Measurements from ENCODE around the gene POC1B.

The POC1B gene

DNA sequence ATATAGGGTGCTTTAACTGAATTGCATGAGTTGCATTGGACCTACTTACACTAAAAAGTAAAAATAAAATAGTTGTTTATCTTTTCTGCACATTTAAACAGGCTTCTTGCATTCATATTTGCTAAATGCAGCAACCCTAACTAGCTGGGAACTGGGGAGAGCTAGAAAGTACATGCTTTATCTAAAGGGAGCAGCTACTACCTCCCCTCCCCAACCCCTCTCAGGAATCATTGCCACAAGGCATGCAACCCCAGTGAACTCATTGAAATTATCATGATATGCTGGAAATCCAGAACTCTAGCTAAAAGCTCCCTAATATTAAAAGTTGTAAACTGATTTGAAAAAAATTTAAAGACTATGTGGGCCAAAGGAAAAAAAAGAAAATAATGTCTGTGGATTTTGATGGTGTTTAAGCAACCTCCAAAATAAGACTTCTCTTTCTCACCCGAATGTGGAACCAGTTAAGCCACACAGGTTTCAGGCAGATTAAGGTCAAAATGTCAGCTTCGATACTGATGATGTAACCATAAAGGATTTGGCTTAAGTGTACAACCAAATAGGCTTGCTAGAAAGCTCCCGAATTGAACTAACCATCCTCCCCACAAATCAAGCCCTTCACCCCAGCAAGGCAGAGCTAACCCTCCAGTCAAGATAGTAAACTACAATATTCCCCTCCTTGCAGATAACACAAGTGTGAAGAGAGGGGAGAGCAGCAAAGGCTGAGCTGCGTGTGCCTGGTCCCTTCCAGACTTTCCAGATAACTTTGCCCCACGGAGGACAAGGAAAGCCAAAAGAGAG is 13.8 kb upstream of the POC1B start:
- in situ Hi-C loops (cut with HindIII; ENCODE audit: low sequenced_read_pairs) = no loop called here

DNA sequence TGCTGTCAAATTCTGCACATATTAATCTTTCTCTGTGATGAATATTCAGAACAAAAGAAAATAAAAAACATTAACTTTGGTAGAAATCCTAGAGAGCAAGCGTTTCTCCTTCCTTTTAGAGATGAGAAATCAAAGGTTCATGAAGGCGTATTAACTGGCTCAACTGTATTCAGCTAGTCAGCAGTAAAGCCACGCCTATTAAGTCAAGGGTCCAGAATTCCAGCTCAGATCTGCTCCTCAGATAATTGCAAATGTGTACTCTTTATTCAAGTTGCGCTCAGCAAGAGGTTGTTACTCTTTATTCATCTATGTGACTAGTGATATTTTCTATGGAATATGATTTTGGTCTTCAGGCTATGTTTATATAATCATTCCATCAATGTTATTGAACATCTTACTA is 13.1 kb upstream of the POC1B start:
- in situ Hi-C loops (cut with HindIII; ENCODE audit: low sequenced_read_pairs) = no loop called here

DNA sequence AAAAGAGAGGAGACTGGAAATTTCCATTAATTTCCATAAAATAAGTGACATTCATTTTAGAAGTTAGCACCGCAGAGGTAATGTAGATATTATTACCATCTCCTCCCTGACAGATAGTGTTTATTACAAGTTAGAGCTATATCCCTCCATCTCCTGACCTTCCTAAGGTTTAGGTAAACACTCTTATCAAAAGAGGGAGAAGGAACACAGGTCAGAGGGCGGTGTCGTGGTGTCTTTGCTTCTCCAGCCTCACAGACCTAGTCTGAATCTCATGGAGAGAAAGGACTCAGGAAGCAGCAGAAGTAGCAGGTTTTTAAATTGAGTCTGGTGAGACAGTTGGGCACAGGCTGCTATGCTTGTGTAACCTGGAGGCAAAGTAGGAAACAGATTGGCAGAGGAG is 11.5 kb upstream of the POC1B start:
- in situ Hi-C loops (cut with HindIII; ENCODE audit: low sequenced_read_pairs) = no loop called here

DNA sequence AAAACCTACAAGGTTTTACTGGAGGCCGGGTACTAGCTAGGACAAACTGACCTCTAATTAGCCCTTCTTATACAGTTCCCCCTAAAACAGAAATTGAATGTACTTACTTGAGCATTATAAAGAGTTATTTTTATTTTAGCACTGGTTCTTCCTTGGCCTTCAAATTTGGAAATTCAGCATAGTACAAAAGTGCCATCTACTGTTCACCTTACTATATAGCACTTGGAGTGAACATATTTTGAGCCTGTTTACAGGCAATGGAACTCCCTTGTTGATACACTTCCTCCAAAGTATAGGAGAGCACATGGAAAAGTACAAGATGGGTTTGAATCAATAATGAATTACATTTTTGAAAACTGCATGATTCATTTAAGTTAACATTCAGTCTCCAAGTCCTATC is 3.9 kb upstream of the POC1B start:
- in situ Hi-C loops (cut with HindIII; ENCODE audit: low sequenced_read_pairs) = loop anchor here (5.0 kb wide), 1 partner anchor 57 kb away; no protein-coding TSS in a partner anchor

DNA sequence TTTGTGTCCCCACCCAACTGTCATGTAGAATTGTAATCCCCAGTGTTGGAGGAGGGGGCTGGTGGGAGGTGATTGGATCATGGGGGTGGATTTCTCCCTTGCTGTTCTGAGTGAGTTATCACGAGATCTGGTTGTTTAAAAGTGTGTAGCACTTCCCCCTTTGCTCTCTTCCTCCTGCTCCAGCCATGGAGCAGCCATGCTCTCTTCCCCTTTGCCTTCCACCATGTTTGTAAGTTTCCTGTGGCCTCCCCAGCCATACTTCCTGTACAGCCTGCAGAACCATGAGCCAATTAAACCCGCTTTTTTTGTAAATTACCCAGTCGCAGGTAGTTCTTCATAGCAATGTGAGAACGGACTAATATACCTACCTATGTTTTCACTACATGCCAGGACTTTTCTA is 2.6 kb upstream of the POC1B start:
- in situ Hi-C loops (cut with HindIII; ENCODE audit: low sequenced_read_pairs) = loop anchor here (5.0 kb wide), 1 partner anchor 56 kb away; no protein-coding TSS in a partner anchor

DNA sequence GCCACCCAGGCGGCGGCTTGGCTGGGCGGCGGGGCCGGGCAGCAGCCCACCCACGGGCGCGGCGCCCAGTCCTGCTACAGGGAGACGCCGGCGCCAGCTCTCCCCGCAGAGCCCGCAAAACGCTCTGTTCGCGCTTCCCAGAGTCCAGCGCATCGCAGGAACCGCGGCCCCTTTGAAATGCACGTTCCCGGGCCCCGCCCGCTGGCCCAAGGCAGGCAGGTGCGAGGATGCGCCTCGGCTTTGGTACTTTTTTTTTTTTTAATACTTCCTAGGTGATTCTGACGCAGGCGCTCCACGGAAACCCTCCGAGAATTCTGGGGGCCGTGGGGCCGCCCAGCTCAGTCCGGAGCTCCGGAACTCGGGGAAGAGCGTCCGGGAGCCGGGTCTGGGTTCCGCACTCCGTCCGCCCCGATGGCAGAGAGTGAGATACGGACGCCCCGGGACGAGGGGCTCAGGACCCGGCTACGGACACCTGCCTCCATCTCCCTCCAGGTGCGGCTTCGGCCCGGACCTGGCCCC is 483 bp downstream of the POC1B start:
- in situ Hi-C loops (cut with HindIII; ENCODE audit: low sequenced_read_pairs) = loop anchor here (5.0 kb wide), 1 partner anchor 53 kb away; no protein-coding TSS in a partner anchor

DNA sequence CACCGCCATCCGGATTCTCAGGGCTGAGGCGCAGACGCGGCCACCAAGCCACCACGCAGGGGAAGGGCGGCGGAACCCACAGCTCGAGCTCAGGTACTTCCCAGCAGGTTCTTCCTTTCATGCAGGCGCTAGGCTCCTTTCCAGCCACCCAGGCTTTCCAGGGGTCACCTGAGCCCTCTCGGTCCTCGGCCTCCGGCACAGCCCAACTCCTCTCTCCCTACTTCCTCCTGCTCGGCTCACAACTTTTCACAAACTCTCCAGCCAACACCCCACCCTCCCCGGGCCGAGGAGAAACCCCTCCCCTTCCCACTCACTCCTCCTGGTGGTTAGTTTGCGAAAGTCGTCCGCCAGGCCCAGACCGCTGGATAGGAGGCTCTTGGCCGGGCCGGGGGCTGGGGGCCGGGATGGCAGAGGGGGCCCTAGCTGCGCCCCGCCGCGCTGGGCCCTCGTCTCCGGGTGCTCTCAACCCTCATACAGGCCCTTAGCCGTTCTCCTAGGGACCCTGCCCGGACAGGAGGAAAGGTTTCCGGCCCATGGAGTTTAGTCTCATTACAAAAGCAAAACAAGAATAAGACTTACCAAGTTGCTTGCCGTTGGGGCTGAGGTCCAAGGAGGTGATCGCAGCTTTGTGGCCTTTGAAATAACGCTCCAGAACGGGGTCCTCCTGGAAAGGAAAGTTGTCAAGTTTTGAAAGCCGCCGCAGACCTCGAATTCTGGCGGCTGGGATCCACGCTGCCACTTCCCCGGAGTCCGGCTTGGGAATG is 1.1 kb downstream of the POC1B start, which contains the start of gene GALNT4:
Gene GALNT4 (minus strand): TSS at position 256 of the 764 bp plus-strand sequence. CDS start 247 bp downstream, at position 9.
- in situ Hi-C loops (cut with HindIII; ENCODE audit: low sequenced_read_pairs) = loop anchor here (5.0 kb wide), 1 partner anchor 52 kb away; no protein-coding TSS in a partner anchor

DNA sequence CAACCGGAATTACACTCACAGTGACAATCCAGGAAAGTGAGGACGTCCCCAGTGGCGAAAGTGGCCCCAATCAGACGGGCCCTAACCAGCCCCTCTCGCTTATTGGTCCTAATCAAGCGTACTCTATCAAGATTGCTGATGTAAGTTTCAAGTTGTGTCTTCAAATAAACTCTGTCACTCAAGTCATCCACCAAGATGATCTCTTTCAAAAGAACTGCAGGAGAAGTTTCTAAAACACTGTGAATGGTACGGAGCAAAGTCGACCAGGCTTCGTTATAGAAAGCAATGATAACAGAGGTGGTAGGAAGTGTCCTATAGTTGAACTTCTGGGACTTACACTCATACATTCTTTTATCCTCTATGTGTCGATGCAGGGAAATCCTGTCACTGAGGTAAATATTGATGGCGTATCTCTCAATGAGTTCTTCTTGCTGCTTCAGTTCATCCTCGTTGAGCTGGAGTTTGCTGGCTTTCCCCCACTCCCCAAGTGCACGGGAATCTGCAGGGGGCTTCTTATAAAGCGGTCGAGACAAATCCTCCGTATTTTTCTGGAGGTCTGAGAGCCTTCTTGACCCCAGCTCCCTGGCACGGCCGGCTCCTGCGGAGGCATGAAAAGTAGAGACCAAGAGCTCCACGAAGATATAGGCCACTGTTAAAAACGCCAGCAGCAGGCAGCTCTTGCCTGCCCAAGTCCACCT is 1.9 kb downstream of the POC1B start:
- in situ Hi-C loops (cut with HindIII; ENCODE audit: low sequenced_read_pairs) = no loop called here

DNA sequence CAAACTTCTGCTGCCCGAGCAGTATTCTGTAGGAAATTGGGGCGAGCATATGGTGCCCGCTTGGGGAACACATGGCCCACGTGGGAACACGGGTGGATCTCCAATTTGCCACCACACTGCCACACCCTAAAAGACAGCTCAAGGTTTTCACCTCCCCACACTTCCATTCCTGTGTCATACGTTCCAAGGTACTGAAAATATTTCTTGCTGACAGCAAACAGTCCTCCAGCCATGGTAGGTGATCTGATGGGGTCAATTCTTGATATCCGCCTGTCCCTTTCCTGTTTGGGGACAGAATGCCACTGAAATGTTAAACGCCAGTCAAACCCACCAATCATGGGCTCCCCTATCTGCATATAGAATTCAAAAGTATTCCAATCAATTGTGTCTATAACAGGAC is 2.5 kb downstream of the POC1B start:
- in situ Hi-C loops (cut with HindIII; ENCODE audit: low sequenced_read_pairs) = no loop called here

DNA sequence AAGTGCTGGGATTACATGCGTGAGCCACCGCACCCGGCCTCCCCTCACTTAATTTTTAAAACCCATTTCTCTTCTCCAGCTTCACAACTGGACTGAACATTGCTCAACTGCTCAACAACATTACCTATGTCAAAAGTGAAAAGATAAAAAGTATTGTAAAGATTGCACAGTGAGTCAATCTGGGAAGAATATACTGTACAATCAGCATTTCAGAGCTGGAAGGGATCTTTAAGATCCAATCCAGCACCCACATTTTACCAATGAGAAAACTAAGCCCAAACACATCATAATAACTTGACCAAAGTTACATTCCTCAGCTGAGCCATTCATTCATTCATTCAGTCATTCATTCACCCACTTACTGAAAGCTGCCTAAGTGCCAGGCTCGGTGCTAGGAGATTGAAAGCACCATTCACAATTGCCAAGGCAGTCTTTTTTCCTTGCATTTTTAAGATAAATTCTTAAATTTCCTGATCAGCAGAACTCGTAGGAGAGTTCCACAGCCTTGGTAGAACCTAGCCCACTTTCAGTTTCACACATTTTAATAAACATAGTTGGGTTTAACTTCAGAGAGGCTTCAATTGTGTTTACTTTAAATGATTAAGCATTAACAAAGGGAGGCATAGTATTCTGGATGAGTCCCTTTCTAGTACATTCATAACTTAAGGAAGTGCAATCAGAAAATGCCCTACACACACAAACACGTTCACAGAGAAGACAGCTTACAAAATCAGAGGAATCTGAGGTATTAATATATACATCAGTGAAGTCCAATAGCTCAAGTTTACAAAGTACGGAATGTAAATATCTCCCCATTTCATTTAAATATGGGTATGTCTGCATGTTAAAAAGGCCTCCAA is 4.3 kb downstream of the POC1B start:
- in situ Hi-C loops (cut with HindIII; ENCODE audit: low sequenced_read_pairs) = no loop called here

DNA sequence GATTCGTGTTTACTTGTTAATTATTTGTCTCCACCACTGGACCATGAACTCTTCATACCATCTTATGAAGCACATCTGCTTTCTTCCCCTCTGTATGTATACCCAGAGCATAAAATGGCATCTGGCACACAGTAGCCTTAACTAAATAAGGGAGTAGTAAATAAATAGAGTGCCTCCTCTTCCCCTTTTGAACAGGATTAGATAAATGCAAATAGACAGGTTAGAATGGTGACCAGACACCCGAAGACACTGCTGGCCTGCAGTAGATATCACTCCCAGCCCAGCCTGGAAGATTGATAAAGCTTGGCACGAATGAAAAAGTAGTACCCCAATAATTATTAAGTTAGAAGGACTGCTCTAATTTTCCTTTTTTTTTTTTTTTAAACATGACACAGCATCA is 8.1 kb downstream of the POC1B start:
- in situ Hi-C loops (cut with HindIII; ENCODE audit: low sequenced_read_pairs) = no loop called here

DNA sequence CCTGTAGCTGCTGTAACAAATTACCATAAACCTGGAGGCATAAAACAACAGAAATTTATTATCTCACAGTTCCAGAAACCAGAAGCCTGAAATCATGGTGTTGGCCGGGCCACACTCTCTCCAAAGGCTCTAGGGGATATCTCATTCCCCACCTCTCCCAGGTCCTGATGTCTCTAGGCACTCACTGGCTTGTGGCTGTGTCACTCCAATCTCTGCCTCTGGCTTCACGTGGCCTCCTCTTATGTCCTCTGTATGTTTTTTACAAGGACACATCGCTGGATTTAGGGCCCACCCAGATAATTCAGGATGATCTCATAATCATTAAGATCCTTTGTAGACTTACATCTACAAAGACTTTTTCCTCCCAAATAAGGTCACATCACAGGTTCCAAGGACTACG is 9.2 kb downstream of the POC1B start:
- in situ Hi-C loops (cut with HindIII; ENCODE audit: low sequenced_read_pairs) = no loop called here

DNA sequence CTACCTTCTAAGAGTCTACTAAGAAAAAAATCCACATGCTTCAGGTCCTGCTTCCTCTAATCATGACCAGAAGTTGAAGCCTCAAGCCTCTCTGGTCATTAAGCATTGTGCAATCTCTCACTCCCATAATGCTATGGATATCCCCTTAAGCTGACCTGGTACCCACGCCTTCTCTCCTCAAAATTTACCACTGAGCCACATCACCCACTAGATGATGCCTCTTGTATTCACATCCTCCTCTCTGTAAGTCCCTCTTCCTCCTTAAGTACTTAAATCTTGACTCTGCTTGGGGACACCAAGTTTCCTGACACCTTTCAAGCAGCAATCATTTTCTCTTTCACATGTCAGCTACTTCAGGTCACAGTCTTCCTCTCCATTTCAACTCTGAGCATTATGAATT is 11.1 kb downstream of the POC1B start:
- in situ Hi-C loops (cut with HindIII; ENCODE audit: low sequenced_read_pairs) = no loop called here

DNA sequence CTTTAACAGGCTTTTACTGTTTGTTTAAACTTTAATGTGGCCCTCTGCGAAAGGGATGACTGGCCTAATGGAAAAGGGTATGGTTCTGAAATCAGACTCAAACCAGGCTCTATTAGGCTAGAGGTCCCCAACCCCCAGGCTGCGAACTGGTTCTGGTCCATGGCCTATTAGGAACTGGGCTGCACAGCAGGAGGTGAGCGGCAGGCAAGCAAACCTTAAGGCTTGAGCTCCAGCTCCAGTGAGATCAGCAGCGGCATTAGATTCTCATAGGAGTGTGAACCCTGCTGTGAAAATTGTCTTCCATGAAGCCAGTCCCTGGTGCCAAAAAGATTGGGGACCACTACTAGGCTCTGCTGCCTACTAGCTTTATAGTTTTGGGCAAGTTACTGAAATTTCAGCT is 12.3 kb downstream of the POC1B start:
- in situ Hi-C loops (cut with HindIII; ENCODE audit: low sequenced_read_pairs) = no loop called here

DNA sequence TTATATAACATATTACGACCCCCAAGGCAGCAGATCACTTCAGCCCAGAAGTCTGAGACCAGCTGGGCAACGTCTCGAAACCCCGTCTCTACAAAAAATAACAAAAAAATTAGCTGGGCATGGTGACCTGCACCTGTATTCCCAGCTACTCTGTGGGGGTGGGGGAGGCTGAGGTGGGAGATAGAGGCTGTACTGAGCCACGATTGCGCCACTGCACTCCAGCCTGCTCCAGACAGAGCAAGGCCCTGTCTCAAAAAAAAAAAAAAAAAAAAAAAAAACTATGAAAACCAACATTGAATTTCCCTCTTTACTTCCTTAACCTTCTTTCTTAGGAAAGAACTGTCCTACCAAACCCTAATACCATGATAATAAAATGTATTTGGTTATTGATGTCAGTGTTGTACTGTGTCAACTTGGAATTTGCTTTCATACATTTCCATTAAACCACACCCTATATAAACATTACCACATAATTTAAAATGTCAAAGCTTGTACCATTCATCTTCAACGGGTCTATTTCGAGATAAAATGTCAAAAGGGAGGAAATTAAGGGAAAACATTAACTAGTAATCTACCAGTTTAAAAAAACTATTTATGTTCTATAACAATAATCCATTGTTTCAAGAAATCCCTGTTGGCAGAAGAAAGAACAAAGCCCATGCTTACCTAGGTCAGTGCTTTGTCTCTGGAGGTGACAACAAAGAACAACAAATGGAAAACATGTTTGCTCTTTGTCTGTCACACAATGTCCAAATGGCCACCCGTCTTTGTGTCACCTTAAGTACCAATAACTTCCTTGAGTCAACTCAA is 18.6 kb downstream of the POC1B start:
- in situ Hi-C loops (cut with HindIII; ENCODE audit: low sequenced_read_pairs) = loop anchor here (5.0 kb wide), 1 partner anchor 70 kb away; no protein-coding TSS in a partner anchor

DNA sequence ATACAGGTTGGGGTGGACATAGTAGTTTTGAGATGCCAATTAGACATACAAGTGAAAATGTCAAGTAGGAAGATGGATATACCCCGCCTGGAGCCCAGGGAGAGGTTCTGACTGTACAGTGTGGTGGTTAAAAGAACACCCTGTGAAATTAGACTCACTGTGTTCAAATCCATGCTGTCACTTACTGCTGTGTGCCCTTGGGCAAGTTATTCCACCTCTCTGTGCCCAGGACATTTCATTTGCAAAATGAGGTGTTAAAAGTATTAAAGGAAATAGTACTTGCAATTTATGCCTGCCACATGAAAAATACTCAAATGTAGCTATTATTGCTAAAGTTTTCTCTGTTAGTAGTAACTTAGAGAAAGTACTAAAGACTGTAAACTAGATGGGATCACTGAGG is 19.8 kb downstream of the POC1B start:
- in situ Hi-C loops (cut with HindIII; ENCODE audit: low sequenced_read_pairs) = loop anchor here (5.0 kb wide), 1 partner anchor 71 kb away; no protein-coding TSS in a partner anchor

DNA sequence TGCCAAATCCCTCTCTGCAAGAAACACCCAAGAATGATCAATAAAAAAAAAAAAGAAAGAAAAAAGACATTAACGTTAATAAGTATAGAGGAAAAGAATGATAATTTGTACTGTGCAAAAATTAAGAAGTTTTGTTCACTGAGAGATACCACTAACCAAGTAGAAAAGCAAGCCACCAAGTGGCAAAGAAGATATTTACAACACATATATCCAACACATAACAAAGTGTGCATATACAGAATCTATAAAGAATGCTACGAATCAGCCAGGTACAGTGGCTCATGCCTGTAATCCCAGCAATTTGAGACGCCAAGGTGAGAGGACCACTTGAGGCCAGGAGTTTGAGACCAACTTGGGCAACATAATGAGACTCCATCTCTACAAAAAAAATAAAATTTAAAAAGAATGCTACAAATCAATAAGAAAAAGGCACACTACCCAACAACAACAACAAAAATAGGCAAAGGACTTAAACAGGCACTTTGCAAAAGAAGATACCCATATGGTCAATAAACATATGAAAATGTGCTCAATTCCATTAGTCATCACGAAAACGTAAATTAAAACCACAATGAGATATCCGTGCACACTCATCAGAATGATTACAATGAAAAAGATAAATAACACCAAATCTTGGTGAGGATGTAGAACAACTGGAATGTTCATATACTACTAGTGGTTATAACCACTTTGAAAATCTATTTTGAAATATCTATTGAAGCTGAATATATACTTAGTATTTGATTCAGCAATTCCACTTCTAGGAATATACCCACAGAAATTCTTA is 21.1 kb downstream of the POC1B start:
- in situ Hi-C loops (cut with HindIII; ENCODE audit: low sequenced_read_pairs) = loop anchor here (5.0 kb wide), 1 partner anchor 73 kb away; no protein-coding TSS in a partner anchor

DNA sequence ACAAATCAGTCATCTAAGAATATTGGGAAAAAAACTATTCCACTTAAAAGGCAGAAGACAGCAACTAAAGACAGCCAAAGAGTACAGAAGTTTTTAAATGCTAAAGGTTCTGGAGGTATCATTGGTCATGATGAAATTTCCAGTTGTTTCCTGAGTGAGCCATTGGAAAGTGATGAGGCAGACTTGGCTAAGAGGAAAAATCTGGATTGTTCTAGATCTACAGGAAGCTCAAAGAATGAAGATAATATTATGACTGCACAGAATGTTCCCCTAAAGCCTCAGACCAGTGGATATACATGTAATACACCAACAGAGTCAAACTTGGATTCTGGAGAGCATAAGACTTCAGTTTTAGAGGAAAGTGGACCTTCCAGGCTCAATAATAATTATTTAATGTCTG is 24.1 kb downstream of the POC1B start:
- in situ Hi-C loops (cut with HindIII; ENCODE audit: low sequenced_read_pairs) = no loop called here
